HepG2 (cell line): Measurements from ENCODE around the gene APIP. TPM values are rescaled to one million over a fixed set of nuclear protein-coding genes. Genes with fewer than 3 reads are reported as not detected.

Experiments
- ATAC-seq: fragments of 200-7000 bp; cut with Tn5 transposase; 3 replicates; pipeline ENCODE4 v1.9.1; 2020; ENCODE audit warnings: mild to moderate bottlenecking, moderate library complexity
- BruUV-seq: library from RNA; stranded (reverse); fragments of 400-500 nt; replicated peaks from 2 replicates; lab custom pipeline; 2021; lab: Mats Ljungman, UMichigan
- CTCF ChIA-PET: fragments of 300-600 bp; formaldehyde crosslinking; extraction: SDS; loops from one replicate; lab custom pipeline; 2021; ENCODE audit warnings: low total read pairs, inconsistent platforms, low intra/inter-chr PET ratio; lab: Yijun Ruan, JAX
- POLR2A ChIA-PET: fragments of 350-600 bp; sonication (Branson Sonifier 250); formaldehyde crosslinking; loops from one replicate; lab custom pipeline; 2020; ENCODE audit warnings: antibody characterized with exemption, inconsistent platforms; lab: Yijun Ruan, JAX
- DNase-seq: peaks from one replicate; pipeline ENCODE4 v3.0.0-alpha.2; 2015; ENCODE audit warnings: low spot score
- FAIRE-seq: peaks from 3 replicates; lab custom pipeline; 2011; peaks lifted over from hg19 to GRCh38; lab: Jason Lieb, UNC
- H2AFZ ChIP-seq: one replicate; pipeline ENCODE4 v1.6.1; 2011; ENCODE audit warnings: low read length, inconsistent platforms
- H3K27ac ChIP-seq: fragments of 300-600 bp; 3 replicates; pipeline ENCODE4 v1.8.0; 2011; ENCODE audit warnings: mixed run types, mild to moderate bottlenecking, mixed read lengths, low read length, inconsistent platforms; ENCODE audit not compliant: insufficient read depth; ENCODE audit errors: extremely low read length
- H3K27me3 ChIP-seq, 2 experiments: fragments of 200-600 bp in 1 of 2; 2 replicates in 1 of 2; 3 replicates in 1 of 2; pipeline versions ENCODE4 v1.6.0 to v1.8.0; 2011; ENCODE audit warnings: low read length in 2 of 2, mild to moderate bottlenecking in 2 of 2, moderate library complexity in 2 of 2, inconsistent platforms in 1 of 2; ENCODE audit not compliant: insufficient read depth in 2 of 2, control insufficient read depth in 1 of 2
- H3K36me3 ChIP-seq, 2 experiments: fragments of 200-600 bp in 1 of 2; replicated peaks in 1 of 2; 2 replicates in 1 of 2; 3 replicates in 1 of 2; pipeline versions ENCODE4 v1.5.1 to v1.8.0; 2011; ENCODE audit warnings: low read length in 2 of 2, inconsistent platforms in 1 of 2; ENCODE audit not compliant: insufficient read depth in 2 of 2, control insufficient read depth in 1 of 2
- H3K4me1 ChIP-seq: 2 replicates; pipeline ENCODE4 v1.5.1; 2012; ENCODE audit warnings: low read length, inconsistent platforms; ENCODE audit not compliant: insufficient read depth
- H3K4me2 ChIP-seq: 2 replicates; pipeline ENCODE4 v1.6.0; 2011; ENCODE audit warnings: low read depth, low read length, inconsistent platforms
- H3K4me3 ChIP-seq, 3 experiments: fragments of 200-600 bp in 1 of 3; sonication (generic), shearing (Covaris generic) in 1 of 3; replicated peaks in 1 of 3; 2 replicates each; pipeline ENCODE4 v1.5.1; 2011 to 2016; ENCODE audit warnings: low read length in 3 of 3, inconsistent platforms in 2 of 3, low read depth in 2 of 3, mild to moderate bottlenecking in 2 of 3, control low read depth in 1 of 3, mixed read lengths in 1 of 3; ENCODE audit not compliant: insufficient read depth in 1 of 3
- H3K79me2 ChIP-seq: one replicate; pipeline ENCODE4 v1.6.1; 2011; ENCODE audit warnings: low read length, inconsistent platforms; ENCODE audit not compliant: insufficient read depth
- H3K9ac ChIP-seq: 2 replicates; pipeline ENCODE4 v1.6.0; 2011; ENCODE audit warnings: mild to moderate bottlenecking, low read depth, low read length, inconsistent platforms; ENCODE audit not compliant: insufficient read depth
- H3K9me3 ChIP-seq: 2 replicates; pipeline ENCODE4 v1.5.1; 2012; ENCODE audit warnings: mild to moderate bottlenecking, low read length
- H4K20me1 ChIP-seq: 2 replicates; pipeline ENCODE4 v1.6.0; 2011; ENCODE audit warnings: inconsistent platforms, mild to moderate bottlenecking, low read length, moderate library complexity; ENCODE audit not compliant: insufficient read depth
- AGO2 ChIP-seq: fragments of 200-400 bp; formaldehyde crosslinking; optimal IDR thresholded peaks from 2 replicates; pipeline ENCODE3; 2017; ENCODE audit warnings: mild to moderate bottlenecking, low read depth, low read length, moderate library complexity
- ASH2L ChIP-seq: fragments of 300-600, 200-600 bp; sonication (generic); IDR thresholded peaks from 2 replicates; pipeline ENCODE4 v1.7.0; 2017; ENCODE audit warnings: low read depth, mild to moderate bottlenecking, moderate library complexity, mixed read lengths, low read length; ENCODE audit not compliant: insufficient read length
- CHD4 ChIP-seq: fragments of 200-600 bp; sonication (generic); IDR thresholded peaks from 2 replicates; pipeline ENCODE4 v1.7.0; 2017; ENCODE audit warnings: mild to moderate bottlenecking, low read length, borderline replicate concordance
- FIP1L1 ChIP-seq: fragments of 200-400 bp; formaldehyde crosslinking; IDR thresholded peaks from 2 replicates; pipeline ENCODE4 v1.6.1; 2018; ENCODE audit warnings: low read depth, mild to moderate bottlenecking, low read length, moderate library complexity, borderline replicate concordance; ENCODE audit not compliant: insufficient read depth
- GZF1 ChIP-seq: sonication (generic); formaldehyde crosslinking; IDR thresholded peaks from 2 replicates; pipeline ENCODE4 v1.5.1; 2020; ENCODE audit warnings: mild to moderate bottlenecking, missing genetic modification reagents
- WGBS: methylation state at CpG from one replicate; pipeline ENCODE4 v1.1.6; 2017; ENCODE audit warnings: low lambda C conversion rate; 5-methylcytosine and 5-hydroxymethylcytosine counted together
- in situ Hi-C: cut with HindIII; loops from 2 replicates; pipeline ENCODE4 v1.10.0; 2017; ENCODE audit warnings: low pct_unique_long_range_greater_than_20kb; ENCODE audit not compliant: extremely low pct_ligation_motif_present
- intact Hi-C: fragments of 100-400 bp; cut with micrococcal nuclease; formaldehyde crosslinking; loops from one replicate; pipeline ENCODE4 v1.10.0; 2022; ENCODE audit not compliant: unreplicated experiment
- polyA plus RNA-seq, 8 experiments: library from polyadenylated mRNA; depleted of rRNA in 3 of 8; stranded (reverse) in 7 of 8; unstranded in 1 of 8; fragments of >200 nt; fragmentation: Illumina TruSeq in 4 of 8; extraction: Trizol in 4 of 8; gene quantifications; 2 replicates each; pipeline versions ENCODE4 v1.2.1 to v1.2.3, GENCODE V29; 2011 to 2016; ENCODE audit warnings: low read depth in 4 of 8, missing spikeins in 1 of 8, mixed read lengths in 1 of 8; ENCODE audit not compliant: insufficient read depth in 1 of 8
- total RNA-seq, 5 experiments: library from RNA; depleted of rRNA; stranded (reverse); fragments of >200 nt; fragmentation: Illumina TruSeq; extraction: Trizol; gene quantifications; 2 replicates each; pipeline ENCODE4 v1.2.3, GENCODE V29; 2016; ENCODE audit warnings: low read depth in 1 of 5
- TF ChIP-seq, protein P1 (sequence below): IDR thresholded peaks from 2 replicates; pipeline ENCODE4 v1.6.1; 2016; ENCODE audit warnings: missing compliant biosample characterization, missing genetic modification reagents, borderline replicate concordance
- TF ChIP-seq, protein P2 (sequence below): sonication (generic); formaldehyde crosslinking; IDR thresholded peaks from 2 replicates; pipeline ENCODE4 v1.4.0; 2020; ENCODE audit warnings: mild to moderate bottlenecking, low read depth, missing genetic modification reagents

The APIP gene
- total and polyA plus RNA-seq, 2 of the 13 experiments (the other 11 are each of a cell fraction or from before 2014, with no cell fraction given) = 16.9 to 31.0 TPM

DNA sequence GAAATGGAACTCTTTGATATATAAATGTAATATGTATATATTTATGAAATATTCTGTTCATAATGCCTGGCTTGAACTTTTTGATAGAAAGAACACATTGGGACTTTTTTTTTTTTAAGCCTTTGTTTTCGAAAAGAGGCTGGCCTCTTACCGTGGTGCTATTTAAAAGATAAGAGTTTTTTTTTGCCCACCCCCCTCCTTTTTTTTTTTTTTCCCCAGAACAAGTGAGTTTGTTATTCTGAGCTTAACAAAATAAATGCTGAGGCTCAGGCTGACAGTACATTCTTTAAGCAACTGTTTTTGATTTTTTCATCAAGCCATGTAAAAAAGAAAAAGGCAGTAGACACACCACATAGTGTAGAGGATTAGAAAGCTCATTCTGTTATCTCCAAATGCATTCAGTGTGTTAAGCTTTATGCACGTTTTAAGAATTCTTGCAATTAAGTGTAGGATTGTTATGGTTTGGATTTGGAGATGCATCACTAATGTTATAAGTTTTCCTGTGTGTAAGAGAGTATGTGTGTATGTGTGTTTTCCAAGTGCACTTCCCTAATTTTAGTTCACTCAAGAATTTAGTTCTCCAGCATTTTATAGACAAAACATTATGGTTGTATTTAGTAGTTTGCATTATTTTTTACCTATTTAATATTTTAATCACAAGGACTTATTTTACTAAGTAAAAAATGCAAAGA, 12.2 kb upstream of the APIP start:
- Histone ChIP-seq H3K4me2 (0 out of 2 replicates have a peak overlapping the region, but pooled peaks have one; percentile 8), H4K20me1 (0 out of 2 replicates have a peak, but pooled peaks cover 7% of the 10 kb centered on the region), H3K27ac (peak overlapping the region; percentile 80), H3K9ac (no peak overlapping the region), H3K36me3 (peaks cover 0 to 18% of the 10 kb centered on the region in 2 experiments; a peak in 4 of 5 replicates), H3K9me3 (no peaks in the 10 kb centered on the region), H2AFZ (no peak overlapping the region), H3K79me2 (peaks cover 92% of the 10 kb centered on the region), H3K27me3 (no peaks in the 10 kb centered on the region), H3K4me1 (peaks cover 81% of the 10 kb centered on the region), H3K4me3 (no peak overlapping the region)
- POLR2A ChIA-PET = interaction anchor here (1.1 to 2.9 kb wide), 3 partner anchors 9 to 432 kb away, joined by 3 to 46 read pairs (median 15); partner anchors contain the start of genes APIP and PDHX
- 51% methylated on average over 3 of the region's 3 CpGs for WGBS
- intact Hi-C loops = no loop called here
- CTCF ChIA-PET = no interaction called here
- no TSS peak for BruUV-seq
- DNase-seq = no peak
- no peak for ATAC-seq
- in situ Hi-C loops = loop anchor here (5.0 to 10.0 kb wide), 2 partner anchors 309 to 456 kb away; no protein-coding TSS in a partner anchor
- no peak for TF ChIP-seq AGO2
- no peak for FAIRE-seq

DNA sequence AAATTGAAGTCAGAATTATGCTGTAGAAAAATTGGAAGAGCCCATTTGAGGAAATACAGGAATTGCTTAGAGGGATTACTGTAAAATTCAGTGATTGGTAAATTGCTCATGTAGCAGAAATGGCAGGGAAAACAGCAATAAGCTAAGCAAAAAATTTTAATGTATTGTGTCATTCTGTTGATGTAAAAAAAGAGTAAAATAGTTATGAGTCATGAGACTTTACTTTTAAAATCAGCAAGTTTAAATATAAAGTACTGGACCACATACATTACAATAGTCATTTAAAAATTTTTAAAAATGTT, 10.6 kb upstream of the APIP start:
- no peak overlapping the region for H3K27ac ChIP-seq
- in situ Hi-C loops = loop anchor here (5.0 to 10.0 kb wide), 2 partner anchors 311 to 458 kb away; no protein-coding TSS in a partner anchor
- intact Hi-C loops = loop anchor here (1.0 kb wide), 3 partner anchors 216 to 466 kb away; no protein-coding TSS in a partner anchor
- FAIRE-seq (no peak), DNase-seq (no peak), ATAC-seq (no peak)
- POLR2A ChIA-PET = interaction anchor here (1.0 to 3.3 kb wide), 2 partner anchors 10 to 461 kb away, joined by 3 to 17 read pairs; partner anchors contain the start of genes APIP and PDHX
- TF ChIP-seq, protein P1, sequence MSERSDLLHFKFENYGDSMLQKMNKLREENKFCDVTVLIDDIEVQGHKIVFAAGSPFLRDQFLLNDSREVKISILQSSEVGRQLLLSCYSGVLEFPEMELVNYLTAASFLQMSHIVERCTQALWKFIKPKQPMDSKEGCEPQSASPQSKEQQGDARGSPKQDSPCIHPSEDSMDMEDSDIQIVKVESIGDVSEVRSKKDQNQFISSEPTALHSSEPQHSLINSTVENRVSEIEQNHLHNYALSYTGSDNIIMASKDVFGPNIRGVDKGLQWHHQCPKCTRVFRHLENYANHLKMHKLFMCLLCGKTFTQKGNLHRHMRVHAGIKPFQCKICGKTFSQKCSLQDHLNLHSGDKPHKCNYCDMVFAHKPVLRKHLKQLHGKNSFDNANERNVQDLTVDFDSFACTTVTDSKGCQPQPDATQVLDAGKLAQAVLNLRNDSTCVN (CRISPR knock-in tag) = no peak
- TF ChIP-seq CHD4 (no peak), ASH2L (no peak), GZF1 (no peak), FIP1L1 (no peak)
- TF ChIP-seq, protein P2, sequence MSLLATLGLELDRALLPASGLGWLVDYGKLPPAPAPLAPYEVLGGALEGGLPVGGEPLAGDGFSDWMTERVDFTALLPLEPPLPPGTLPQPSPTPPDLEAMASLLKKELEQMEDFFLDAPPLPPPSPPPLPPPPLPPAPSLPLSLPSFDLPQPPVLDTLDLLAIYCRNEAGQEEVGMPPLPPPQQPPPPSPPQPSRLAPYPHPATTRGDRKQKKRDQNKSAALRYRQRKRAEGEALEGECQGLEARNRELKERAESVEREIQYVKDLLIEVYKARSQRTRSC (CRISPR knock-in tag) = no peak
- 0 out of 2 replicates have a peak, but pooled peaks cover 15% of the 10 kb centered on the region for H4K20me1 ChIP-seq
- H3K79me2 ChIP-seq = peaks cover 96% of the 10 kb centered on the region
- H2AFZ ChIP-seq = no peak overlapping the region
- peaks cover 97% of the 10 kb centered on the region for H3K4me1 ChIP-seq
- H3K9me3 ChIP-seq = no peaks in the 10 kb centered on the region
- H3K36me3 ChIP-seq = peaks cover under 1 to 6% of the 10 kb centered on the region in 2 experiments; a peak in 1 of 5 replicates
- no peak overlapping the region for H3K4me2 ChIP-seq
- CTCF ChIA-PET = interaction anchor here (1.5 to 2.2 kb wide), 3 partner anchors 215 to 465 kb away, joined by 4 to 18 read pairs (median 14); no protein-coding TSS in a partner anchor
- BruUV-seq = no TSS peak
- H3K4me3 ChIP-seq = no peak overlapping the region
- H3K27me3 ChIP-seq = no peaks in the 10 kb centered on the region
- H3K9ac ChIP-seq = no peak overlapping the region
